SH-SY5Y (cell line): ENCODE data around the gene ZYX.

ENCODE experiments used
- GATA2 ChIP-seq: IDR thresholded peaks from 2 replicates; pipeline ENCODE4 v1.6.1; 2011; ENCODE audit warnings: mild to moderate bottlenecking, low read depth, low read length
- GATA3 ChIP-seq: IDR thresholded peaks from 2 replicates; pipeline ENCODE4 v1.6.1; 2011; ENCODE audit warnings: low read depth, mild to moderate bottlenecking, low read length, moderate library complexity

Gene ZYX

DNA sequence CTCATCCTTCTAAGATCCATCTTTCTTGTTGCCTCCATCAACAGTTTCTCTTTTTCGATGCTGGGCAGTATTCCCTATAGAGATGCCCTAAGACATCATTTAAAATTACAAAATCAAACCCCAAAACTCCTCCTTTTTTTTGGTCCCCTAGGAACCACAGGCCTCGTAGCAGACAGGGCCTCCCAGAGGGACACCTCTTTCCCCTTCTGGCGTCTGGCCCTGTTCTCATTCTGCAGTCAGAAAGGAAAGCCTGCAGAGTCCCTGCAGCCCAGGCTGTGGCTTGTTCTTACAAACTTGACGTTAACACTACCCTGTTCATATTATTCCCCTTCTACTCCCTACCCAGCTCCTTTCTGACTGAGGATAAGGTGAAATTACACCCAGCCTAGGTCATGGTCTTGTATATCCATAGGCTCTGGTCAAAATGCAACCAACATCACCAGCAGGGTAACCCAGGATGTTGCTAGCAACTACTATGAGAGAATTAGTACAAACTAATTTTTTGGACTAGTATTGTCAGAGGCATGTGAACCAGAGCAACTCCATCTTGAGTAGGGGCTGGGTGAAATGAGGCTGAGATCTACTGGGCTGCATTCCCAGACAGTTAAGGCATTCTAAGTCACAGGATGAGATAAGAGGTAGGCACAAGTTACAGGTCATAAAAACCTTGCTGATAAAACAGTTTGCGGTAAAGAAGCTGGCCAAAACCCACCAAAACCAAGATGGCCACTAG, 31.0 kb downstream of the ZYX start:
- TF ChIP-seq GATA3 (no peak), GATA2 (no peak)

DNA sequence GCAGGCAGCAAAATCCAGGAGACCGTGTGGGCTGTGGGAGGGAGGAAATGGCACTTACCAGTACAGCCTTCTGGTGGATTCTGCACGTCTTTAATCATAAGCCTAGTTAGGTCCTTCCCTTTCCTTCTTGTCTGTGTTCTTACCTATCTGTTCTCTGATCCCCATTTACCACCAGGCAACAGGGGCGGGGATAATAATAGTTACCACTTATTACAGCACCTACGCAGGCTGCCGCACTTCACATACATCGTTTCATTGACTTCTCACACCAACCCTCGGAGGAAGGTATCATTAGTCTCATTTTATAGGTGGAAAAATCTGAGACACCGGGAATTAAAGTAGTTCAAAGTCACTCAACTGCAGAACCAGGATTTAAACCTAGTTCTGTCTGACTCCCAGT, 32.0 kb downstream of the ZYX start:
- TF ChIP-seq GATA3 (no peak), GATA2 (no peak)

DNA sequence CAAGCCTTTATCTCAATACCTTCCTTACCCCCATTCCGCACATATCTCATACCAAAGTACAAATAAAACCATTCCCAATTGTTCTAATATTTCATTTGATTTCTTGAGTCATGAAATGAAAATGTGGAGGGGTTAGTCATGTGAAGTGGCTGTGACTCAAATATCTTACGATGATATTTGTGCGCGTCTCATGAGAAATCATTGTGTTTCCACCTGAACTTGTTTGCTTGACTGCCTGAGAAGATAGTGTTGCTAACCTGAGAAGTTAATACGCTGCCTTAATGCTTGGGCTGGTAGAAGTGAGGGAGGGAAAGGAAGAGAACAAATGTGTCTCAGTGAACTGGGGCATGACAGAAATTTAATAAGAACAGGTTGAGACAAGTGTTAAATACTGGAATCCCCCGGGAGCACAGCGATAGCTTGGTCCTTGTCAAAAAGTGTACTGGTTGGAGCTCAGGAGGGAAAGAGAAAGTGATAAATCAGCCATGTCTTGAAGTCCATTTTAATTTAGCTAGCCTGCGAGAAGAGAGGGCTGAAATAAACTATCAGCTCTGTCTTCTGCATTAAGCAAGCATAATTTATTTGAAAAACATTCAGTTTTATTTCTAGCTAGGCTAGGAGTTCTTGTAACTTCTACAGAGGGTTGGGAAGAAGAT, 34.7 kb downstream of the ZYX start:
- TF ChIP-seq GATA3 (no peak), GATA2 (no peak)

DNA sequence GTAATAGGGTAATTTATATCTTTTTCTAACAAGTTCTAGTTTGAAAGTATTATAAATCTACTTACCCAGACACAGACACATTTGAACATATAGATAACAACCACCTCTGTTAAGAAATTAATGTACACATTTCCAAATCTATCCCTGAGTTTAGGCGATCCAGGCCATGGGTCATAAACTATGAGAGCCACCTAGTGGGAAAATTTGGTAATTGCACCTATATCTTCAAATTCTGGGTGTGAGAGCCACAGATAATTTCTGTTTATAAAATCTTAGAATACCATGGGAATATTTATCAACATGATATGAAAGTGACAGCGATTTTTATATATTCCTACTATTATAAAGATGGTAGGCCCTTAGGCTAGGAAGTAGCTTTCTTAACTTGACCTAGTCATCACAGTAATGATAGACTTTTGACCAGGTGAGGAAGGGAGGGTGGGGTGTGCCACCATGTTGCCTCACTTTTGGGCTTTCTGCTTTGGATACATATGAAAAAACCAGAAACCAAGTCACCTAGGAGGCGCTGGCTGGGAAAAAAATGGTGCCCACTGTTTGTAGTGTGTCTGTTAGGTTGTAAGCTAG, 35.5 kb downstream of the ZYX start:
- TF ChIP-seq GATA3 (no peak), GATA2 (no peak)

DNA sequence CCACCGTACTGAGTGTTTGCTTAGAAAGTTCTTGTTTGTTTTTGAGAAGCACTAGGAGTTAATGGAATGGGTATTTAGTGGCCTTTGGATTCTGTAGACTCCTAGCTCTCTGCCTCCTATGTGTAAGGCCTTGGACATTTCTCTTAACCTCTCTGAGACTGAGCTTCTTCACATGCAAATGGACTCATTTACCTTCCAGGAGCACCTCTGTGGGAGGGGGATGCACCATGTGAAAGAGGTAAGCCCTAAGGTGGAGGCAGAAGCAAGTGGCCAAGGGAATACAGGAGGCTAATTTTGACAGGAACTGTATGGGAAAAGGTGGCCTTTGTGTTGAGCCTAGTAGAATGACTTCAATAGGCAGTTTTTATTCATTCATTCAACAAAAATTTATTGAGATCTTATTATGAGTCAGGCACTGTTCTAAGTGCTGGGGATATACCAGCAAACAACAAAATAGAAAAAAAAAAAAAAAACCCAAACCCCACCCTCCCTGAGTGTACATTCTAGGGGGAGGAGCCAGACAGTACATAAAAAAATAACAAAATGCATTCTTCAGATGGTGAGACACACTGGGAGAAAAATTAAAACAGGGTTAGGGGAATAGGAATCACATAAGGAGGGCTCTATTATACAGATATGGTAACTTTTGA, 36.7 kb downstream of the ZYX start:
- TF ChIP-seq GATA2, result no peak
- TF ChIP-seq GATA3, result no peak

DNA sequence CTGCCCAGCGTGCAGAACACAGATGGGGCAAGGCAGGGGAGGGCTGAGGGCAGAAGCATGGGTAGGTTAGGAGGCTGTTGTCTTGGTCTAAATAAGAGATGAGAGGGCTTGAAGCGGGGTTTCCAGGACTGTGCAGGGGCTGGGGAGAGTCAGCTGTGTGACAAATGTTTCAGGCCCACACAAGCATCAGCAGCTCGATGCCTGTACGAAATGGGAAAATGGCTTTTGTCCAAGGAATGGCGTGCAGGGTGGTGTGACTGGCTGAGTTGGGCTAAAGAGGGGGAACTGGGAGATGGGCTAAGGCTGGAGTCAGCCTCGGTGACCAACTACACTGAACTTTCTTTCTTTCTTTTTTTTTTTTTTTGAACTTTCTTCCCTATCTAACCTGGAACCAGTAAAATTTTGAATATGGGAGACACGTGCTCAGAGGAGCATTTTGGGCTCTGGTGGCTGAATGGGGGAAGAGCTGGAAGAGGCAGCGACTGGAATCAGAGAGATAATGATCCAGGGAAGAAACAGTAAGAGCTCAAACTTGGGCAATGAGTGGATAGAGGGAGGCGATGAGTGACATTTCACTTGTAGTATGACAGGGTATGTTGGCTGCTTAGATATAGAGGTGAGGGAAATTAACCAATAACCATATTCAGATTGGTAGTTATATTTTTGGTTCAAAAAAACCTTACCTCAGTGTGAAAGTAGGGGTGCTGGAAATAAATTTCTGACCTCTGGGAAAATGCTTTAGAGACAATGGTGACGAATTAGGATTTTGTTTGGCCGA, 37.7 kb downstream of the ZYX start:
- TF ChIP-seq GATA2 (no peak), GATA3 (no peak)

DNA sequence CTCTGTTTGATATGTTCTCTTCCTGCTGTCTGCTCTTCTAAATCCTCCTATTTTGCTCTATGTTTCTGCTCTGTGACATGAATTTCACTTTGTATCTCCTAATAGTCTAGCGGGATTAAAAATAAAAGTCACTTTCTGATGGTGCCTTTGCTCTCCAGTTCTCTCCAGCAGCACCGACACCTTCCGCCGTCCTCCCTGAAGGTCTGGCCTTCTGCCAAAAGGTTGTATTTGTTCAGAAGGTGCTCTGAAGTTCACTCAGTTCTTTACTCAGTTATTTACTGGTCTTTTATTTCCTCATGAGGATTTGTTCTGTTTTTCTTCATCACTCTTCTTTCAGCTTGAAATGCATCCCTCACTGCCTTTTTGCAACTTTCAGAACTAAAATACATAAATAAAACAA, 38.7 kb downstream of the ZYX start:
- TF ChIP-seq GATA3, result no peak
- no peak for TF ChIP-seq GATA2

DNA sequence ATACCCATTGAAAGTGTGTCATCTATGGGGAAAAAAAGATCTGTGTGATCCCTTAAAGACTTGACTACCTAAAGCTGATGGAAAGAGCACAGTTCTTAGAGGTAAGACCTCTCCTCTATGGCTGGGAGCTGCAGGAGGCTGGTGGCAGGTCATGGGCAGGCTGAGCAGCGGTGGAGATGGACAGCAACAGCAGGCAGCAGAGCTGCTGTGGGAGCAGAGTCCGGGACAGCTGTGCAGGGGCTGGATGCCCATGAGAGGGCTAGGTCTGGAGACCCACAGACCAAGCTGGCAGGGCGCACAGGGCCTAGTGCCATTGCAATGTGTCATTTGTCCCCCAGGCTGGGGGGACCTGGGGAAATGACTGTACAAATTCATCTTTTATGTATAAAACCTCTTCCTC, 40.9 kb downstream of the ZYX start:
- TF ChIP-seq GATA3 (no peak), GATA2 (no peak)

DNA sequence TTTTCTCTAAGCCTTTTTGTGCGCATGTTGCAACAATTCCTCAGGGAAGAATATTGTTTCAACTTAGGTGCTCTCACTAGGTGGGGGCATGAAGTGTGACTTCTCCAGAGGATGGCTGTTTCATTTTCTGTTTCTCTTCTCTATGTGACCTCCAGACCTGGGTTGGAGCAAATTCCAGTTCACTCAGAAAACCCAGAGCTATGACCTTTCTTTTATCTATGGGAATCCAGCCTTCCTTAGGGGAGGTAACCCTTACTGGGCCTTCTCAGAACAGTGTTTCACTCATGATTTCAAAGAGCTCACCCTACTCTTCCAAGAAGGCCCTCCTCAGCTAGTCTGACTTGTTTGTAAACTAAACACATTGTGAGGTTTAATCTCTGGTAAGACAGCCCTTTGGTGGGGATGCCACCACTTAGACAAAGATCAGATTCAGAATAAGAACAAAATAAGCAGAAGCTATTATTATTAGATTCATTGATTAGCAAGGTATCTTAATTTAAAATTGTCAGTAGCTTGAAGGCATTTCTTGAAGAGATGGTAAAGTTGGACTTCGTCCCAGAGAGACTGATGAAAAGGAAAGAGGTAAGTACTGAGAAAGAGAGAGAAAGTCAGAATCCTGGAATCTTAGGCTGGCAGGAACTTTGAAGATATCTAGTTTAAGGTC, 45.5 kb downstream of the ZYX start:
- no peak for TF ChIP-seq GATA2
- no peak for TF ChIP-seq GATA3

DNA sequence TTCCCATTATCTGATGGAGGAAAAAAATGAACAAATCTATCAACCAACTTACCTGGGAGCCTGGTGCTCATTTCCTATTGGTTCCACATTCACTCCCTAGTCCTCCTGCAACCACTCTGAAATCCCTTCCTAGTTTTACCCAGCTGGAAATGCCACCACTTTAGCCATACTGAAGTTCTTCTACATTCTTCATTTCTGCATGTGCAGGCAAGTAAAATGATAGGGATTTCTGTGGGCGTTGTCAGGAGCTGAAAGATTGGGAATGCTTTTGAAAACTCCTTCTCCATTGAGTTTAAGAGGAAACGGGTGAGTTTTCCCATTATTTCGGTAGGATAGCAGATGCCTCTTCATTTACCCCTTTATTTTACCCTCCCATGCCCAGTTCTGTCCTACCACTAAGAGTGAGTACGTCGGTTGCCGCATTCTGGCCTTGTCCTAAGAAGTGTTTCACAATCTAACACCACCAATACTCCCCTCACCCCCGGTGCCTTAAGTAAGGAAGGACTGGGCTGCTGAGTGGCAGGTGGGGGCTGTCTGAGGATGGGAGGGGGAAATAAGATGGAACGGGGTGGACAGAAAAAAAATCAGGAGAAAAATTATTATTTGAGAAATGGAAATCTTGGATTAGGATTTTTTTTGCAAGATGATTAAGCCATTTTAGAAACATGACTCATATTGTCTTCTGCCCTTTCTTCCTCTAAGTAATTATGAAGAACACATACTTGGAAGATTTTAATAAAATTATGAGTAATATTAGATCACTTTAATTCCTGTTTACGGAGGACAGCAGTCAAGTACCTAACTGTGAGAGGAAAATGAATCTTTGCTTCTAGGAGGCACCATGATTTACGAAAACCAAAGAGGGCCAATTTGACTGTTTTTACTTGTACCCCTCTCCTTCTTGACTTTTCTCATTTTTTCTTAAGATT, 48.9 kb downstream of the ZYX start:
- TF ChIP-seq GATA3 (no peak), GATA2 (no peak)

DNA sequence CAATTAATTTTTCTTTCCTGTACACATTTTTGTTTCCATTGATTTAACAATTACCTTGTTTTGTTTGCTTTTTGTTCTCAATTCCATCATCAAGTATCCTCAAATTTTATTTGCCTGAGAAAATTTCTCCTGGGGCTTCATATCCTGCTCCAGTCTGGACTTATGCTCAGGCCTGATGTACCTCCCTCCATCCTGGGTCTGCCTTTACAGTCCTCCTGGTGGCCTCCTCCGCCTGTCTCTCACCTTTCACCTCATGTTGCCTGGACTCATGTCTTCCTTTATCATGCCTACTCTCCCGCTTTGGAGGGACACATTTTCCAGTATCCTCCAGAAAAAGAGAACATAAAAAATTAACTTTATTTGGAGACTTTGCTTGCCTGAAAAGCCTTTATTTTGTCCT, 50.0 kb downstream of the ZYX start:
- TF ChIP-seq GATA2 (no peak), GATA3 (no peak)

DNA sequence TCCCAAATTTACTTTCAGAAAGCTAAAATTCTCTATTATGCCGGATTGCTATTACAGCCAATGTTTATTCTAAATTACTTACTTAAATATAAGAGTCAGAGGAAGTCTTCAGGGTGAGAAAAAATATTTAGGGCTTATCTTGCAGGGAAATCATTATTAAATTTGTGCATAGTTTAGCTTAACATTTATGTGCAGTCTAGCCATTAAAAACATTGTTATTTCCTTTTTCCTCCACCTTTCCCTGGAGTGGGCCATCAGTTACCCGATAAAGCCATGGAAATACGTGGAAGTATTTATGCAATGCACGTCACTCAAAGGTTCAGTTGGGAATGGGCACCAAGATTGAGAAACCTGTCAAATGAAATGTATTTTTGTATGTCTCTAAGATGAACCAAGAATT, 52.6 kb downstream of the ZYX start:
- TF ChIP-seq GATA3, result no peak
- no peak for TF ChIP-seq GATA2
